PC-3 (cell line): ENCODE data around the gene C1QB. TPM values are rescaled to one million over a fixed set of nuclear protein-coding genes. Genes with fewer than 3 reads are reported as not detected.

Source experiments
- ATAC-seq: fragments of 200-7000 bp; cut with Tn5 transposase; 2 replicates; pipeline ENCODE4 v1.9.1; 2020; ENCODE audit warnings: mild to moderate bottlenecking, moderate library complexity
- BruUV-seq: library from RNA; stranded (reverse); fragments of 400-500 nt; replicated peaks from 2 replicates; lab custom pipeline; 2021; lab: Mats Ljungman, UMichigan
- CTCF ChIA-PET: fragments of 300-600 bp; sonication (Branson Sonifier 250); formaldehyde crosslinking; loops from one replicate; lab custom pipeline; 2022; ENCODE audit warnings: antibody characterized with exemption; lab: Charles Lee
- POLR2A ChIA-PET: fragments of 300-600 bp; sonication (Branson Sonifier 250); formaldehyde crosslinking; loops from one replicate; lab custom pipeline; 2022; ENCODE audit warnings: antibody characterized with exemption; ENCODE audit not compliant: unreplicated experiment; lab: Charles Lee
- DNase-seq: peaks from one replicate; pipeline ENCODE4 v3.0.0-alpha.2; 2015
- H2AFZ ChIP-seq: fragments of 300-600 bp; sonication (generic); 2 replicates; pipeline ENCODE4 v1.6.0; 2016; ENCODE audit warnings: antibody characterized with exemption, low read length
- H3F3A ChIP-seq: fragments of 300-600 bp; sonication (generic); one replicate; pipeline ENCODE4 v1.6.0; 2017; ENCODE audit warnings: antibody characterized with exemption, low read length, control low read depth, mild to moderate bottlenecking; ENCODE audit not compliant: unreplicated experiment
- H3K27ac ChIP-seq: fragments of 300-600 bp; sonication (generic); 2 replicates; pipeline ENCODE4 v1.5.1; 2016; ENCODE audit warnings: mild to moderate bottlenecking, low read length
- H3K27me3 ChIP-seq: fragments of 300-600 bp; sonication (generic); 2 replicates; pipeline ENCODE4 v1.6.1; 2016; ENCODE audit warnings: low read length, mixed read lengths
- H3K36me3 ChIP-seq: fragments of 300-600 bp; sonication (generic); 2 replicates; pipeline ENCODE4 v1.6.1; 2016; ENCODE audit warnings: low read depth, mixed run types, low read length, mixed read lengths
- H3K4me1 ChIP-seq: fragments of 300-600 bp; sonication (generic); 2 replicates; pipeline ENCODE4 v1.5.1; 2016; ENCODE audit warnings: low read length; ENCODE audit not compliant: insufficient read depth
- H3K4me2 ChIP-seq: fragments of 300-600 bp; sonication (generic); 2 replicates; pipeline ENCODE4 v1.6.0; 2016; ENCODE audit warnings: low read length
- H3K4me3 ChIP-seq: fragments of 300-600 bp; sonication (generic); 2 replicates; pipeline ENCODE4 v1.5.1; 2016; ENCODE audit warnings: mild to moderate bottlenecking, low read length, mixed read lengths
- H3K79me2 ChIP-seq: fragments of 300-600 bp; sonication (generic); 2 replicates; pipeline ENCODE4 v1.6.1; 2017; ENCODE audit warnings: low read length, mixed read lengths
- H3K9ac ChIP-seq: fragments of 300-600 bp; sonication (generic); 2 replicates; pipeline ENCODE4 v1.6.0; 2016; ENCODE audit warnings: mild to moderate bottlenecking, low read length
- H3K9me2 ChIP-seq: fragments of 300-600 bp; sonication (generic); replicated peaks from 2 replicates; pipeline ENCODE4 v1.6.1; 2016; ENCODE audit warnings: mixed run types, low read length, mixed read lengths
- H3K9me3 ChIP-seq: fragments of 300-600 bp; sonication (generic); 2 replicates; pipeline ENCODE4 v1.6.1; 2016; ENCODE audit warnings: low read length, mixed read lengths
- H4K20me1 ChIP-seq: fragments of 300-600 bp; sonication (generic); 2 replicates; pipeline ENCODE4 v1.6.1; 2016; ENCODE audit warnings: low read length, mixed read lengths
- CTCF ChIP-seq: fragments of 300-600 bp; sonication (generic); conservative IDR thresholded peaks from 2 replicates; pipeline ENCODE4 v1.5.1; 2017; ENCODE audit warnings: antibody characterized with exemption, low read depth, mild to moderate bottlenecking, low read length
- EZH2 ChIP-seq: fragments of 300-600 bp; sonication (generic); IDR thresholded peaks from one replicate; pipeline ENCODE4 v1.6.1; 2017; ENCODE audit warnings: antibody characterized with exemption, mild to moderate bottlenecking, low read length; ENCODE audit not compliant: unreplicated experiment
- EZH2phosphoT487 ChIP-seq: fragments of 300-600 bp; sonication (generic); IDR thresholded peaks from 2 replicates; pipeline ENCODE4 v1.6.1; 2018; ENCODE audit warnings: mild to moderate bottlenecking, antibody characterized with exemption, low read length, borderline replicate concordance
- intact Hi-C: fragments of 100-400 bp; cut with micrococcal nuclease; formaldehyde crosslinking; loops from 2 replicates; pipeline ENCODE4 v1.9.0; 2023
- total RNA-seq: library from RNA; depleted of rRNA; stranded (reverse); fragments of >200 nt; gene quantifications from 2 replicates; pipeline ENCODE4 v1.2.3, GENCODE V29; 2014

C1QB gene
- total RNA-seq, 1 experiment from 2014 or later, result not detected

GRCh38 chr1:22611530-22611947, 41.5 kb upstream of the C1QB start:
- Histone ChIP-seq H4K20me1 (no peaks in the 10 kb centered on the region), H3K27me3 (peaks cover 35% of the 10 kb centered on the region), H3K9me3 (no peaks in the 10 kb centered on the region), H2AFZ (no peak overlapping the region), H3K4me3 (no peak overlapping the region), H3K4me2 (no peak overlapping the region), H3K36me3 (no peaks in the 10 kb centered on the region), H3K4me1 (no peaks in the 10 kb centered on the region), H3K9ac (no peak overlapping the region), H3F3A (no peaks in the 10 kb centered on the region), H3K79me2 (no peaks in the 10 kb centered on the region), H3K27ac (no peak overlapping the region), H3K9me2 (no peaks in the 10 kb centered on the region)
- intact Hi-C loops, result no loop called here
- BruUV-seq, result no TSS peak
- DNase-seq (peak; percentile 51), ATAC-seq (no peak)
- ChIA-PET POLR2A (interaction anchor here (0.6 kb wide), 1 partner anchor 304 kb away, joined by 6 read pairs; no protein-coding TSS in a partner anchor), CTCF (no interaction called here)
- TF ChIP-seq EZH2phosphoT487 (no peak), CTCF (no peak), EZH2 (no peak)

GRCh38 chr1:22612671-22613571, 40.1 kb upstream of the C1QB start:
- H3K4me2 ChIP-seq, result no peak overlapping the region
- no peaks in the 10 kb centered on the region for H3K36me3 ChIP-seq
- intact Hi-C loops, result no loop called here
- H4K20me1 ChIP-seq, result no peaks in the 10 kb centered on the region
- H3K4me1 ChIP-seq, result no peaks in the 10 kb centered on the region
- ChIA-PET CTCF (no interaction called here), POLR2A (no interaction called here)
- no peak for ATAC-seq
- H3F3A ChIP-seq, result no peaks in the 10 kb centered on the region
- H2AFZ ChIP-seq, result no peak overlapping the region
- peaks cover 48% of the 10 kb centered on the region for H3K27me3 ChIP-seq
- H3K9me3 ChIP-seq, result no peaks in the 10 kb centered on the region
- TF ChIP-seq EZH2phosphoT487 (no peak), EZH2 (no peak), CTCF (no peak)
- no peaks in the 10 kb centered on the region for H3K79me2 ChIP-seq
- no peak overlapping the region for H3K9ac ChIP-seq
- no peak for DNase-seq
- H3K4me3 ChIP-seq, result no peak overlapping the region
- H3K9me2 ChIP-seq, result no peaks in the 10 kb centered on the region
- no TSS peak for BruUV-seq
- H3K27ac ChIP-seq, result no peak overlapping the region

DNA sequence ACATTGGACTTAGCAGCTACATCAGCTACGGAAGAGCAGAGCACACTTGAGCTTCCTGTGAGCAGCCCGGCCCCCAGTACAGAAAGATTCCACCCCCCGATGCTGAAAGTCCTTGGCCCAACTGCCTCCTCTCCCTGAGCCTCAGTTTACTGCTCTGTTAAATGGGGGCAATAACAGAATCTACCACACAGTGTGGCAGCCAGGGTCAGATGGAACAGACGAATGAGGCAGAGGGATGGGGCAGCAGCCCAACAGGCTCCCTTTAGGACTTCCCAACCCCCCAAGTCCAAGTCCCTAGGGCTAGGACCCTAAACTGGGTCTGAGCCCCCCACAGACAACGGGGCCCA, 39.5 kb upstream of the C1QB start:
- no TSS peak for BruUV-seq
- DNase-seq, result no peak
- Histone ChIP-seq H3K27ac (no peak overlapping the region), H3K9me3 (no peaks in the 10 kb centered on the region), H3K9ac (no peak overlapping the region), H3K4me3 (no peak overlapping the region), H4K20me1 (no peaks in the 10 kb centered on the region), H2AFZ (no peak overlapping the region), H3K4me1 (no peaks in the 10 kb centered on the region), H3K79me2 (no peaks in the 10 kb centered on the region), H3K4me2 (no peak overlapping the region), H3K27me3 (peaks cover 50% of the 10 kb centered on the region), H3F3A (no peaks in the 10 kb centered on the region), H3K9me2 (no peaks in the 10 kb centered on the region), H3K36me3 (no peaks in the 10 kb centered on the region)
- CTCF ChIA-PET, result no interaction called here
- TF ChIP-seq CTCF (no peak), EZH2phosphoT487 (no peak), EZH2 (no peak)
- POLR2A ChIA-PET, result no interaction called here
- no peak for ATAC-seq
- intact Hi-C loops, result no loop called here
